ENCODE measurements around the gene ST6GALNAC3.

The ST6GALNAC3 gene

DNA sequence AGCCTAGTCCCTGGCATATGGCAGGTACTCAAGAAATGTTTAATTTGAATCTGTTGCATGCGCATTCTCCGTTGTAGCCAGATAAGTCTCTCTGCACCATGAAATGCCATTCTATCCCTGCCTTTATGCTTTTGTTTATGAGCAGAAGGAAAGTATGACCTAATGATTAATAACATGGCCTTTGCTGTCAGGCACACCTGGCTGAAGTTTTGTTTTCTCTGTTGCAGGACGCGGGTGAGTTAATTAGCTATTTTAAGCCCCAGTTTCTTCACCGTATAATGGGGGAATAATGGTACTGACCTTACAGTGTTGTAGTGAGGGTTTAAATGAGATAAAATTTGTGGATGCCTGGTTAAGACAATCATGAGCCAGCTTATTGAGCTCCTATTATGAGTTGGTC lies 87.7 kb downstream of the ST6GALNAC3 start:
- TF ChIP-seq, protein P1, sequence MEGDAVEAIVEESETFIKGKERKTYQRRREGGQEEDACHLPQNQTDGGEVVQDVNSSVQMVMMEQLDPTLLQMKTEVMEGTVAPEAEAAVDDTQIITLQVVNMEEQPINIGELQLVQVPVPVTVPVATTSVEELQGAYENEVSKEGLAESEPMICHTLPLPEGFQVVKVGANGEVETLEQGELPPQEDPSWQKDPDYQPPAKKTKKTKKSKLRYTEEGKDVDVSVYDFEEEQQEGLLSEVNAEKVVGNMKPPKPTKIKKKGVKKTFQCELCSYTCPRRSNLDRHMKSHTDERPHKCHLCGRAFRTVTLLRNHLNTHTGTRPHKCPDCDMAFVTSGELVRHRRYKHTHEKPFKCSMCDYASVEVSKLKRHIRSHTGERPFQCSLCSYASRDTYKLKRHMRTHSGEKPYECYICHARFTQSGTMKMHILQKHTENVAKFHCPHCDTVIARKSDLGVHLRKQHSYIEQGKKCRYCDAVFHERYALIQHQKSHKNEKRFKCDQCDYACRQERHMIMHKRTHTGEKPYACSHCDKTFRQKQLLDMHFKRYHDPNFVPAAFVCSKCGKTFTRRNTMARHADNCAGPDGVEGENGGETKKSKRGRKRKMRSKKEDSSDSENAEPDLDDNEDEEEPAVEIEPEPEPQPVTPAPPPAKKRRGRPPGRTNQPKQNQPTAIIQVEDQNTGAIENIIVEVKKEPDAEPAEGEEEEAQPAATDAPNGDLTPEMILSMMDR (IDR thresholded peaks at IDR 0.05), result no peak
- Histone ChIP-seq H3K27me3 (no peaks in the 10 kb centered on the region), H3K36me3 (no peaks in the 10 kb centered on the region), H3K4me3 (no peak overlapping the region), H3K27ac (no peak overlapping the region), H3K9me3 (no peaks in the 10 kb centered on the region), H3K4me1 (no peaks in the 10 kb centered on the region)
- no peak for DNase-seq
- intact Hi-C loops (cut with DNase I; ENCODE audit: low total_unique reads), result no loop called here

DNA sequence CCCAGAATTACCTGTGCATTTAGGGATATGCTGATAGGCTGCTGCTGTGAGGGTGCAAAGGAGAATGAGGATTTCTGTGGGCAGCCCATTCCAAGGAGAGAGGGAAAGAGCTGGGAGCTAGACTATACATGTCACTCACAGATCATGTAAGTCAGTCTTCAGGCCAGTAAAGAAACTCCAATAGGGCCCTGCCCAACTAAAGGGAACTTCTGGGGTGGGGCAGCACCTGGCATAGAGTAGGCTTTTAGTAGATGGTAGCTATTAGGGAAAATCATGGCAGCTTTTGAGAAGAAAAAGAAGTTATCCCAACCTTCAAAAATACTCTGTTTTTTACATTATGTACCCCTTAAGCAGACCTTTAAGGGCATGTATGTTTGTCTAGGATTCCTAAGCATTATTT lies 89.6 kb downstream of the ST6GALNAC3 start:
- Histone ChIP-seq H3K4me3 (no peak overlapping the region), H3K9me3 (peaks cover 0 to 8% (median 0%) of the 10 kb centered on the region in 3 donors), H3K4me1 (no peaks in the 10 kb centered on the region), H3K27me3 (no peaks in the 10 kb centered on the region), H3K27ac (no peak overlapping the region), H3K36me3 (no peaks in the 10 kb centered on the region)
- DNase-seq, result no peak
- TF ChIP-seq, protein P1 (IDR thresholded peaks at IDR 0.05), result no peak
- intact Hi-C loops (cut with DNase I; ENCODE audit: low total_unique reads), result no loop called here

DNA sequence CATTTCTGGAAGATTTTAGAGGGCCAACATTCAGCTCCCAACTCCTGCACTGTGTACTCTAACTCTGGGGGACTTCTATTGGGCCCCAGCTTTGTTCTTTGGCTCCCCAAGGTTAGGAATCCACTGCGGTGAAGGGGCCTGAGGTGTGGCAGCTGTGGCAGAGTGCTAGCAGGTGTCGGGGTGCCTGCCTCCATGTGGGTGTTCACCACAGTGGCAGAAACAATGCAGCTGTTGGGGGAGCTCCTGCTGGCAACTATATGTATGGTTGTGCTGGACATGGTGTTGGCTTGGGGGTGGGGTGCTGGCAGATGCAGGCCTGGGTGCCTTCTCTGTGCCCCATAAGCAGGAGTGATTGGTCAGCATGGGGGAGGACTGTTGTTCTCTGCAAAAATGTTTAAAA lies 95.5 kb downstream of the ST6GALNAC3 start:
- Histone ChIP-seq H3K27me3 (no peaks in the 10 kb centered on the region), H3K36me3 (no peaks in the 10 kb centered on the region), H3K4me1 (no peaks in the 10 kb centered on the region), H3K4me3 (no peak overlapping the region), H3K9me3 (peaks cover 0 to 13% (median 0%) of the 10 kb centered on the region in 3 donors), H3K27ac (no peak overlapping the region)
- TF ChIP-seq, protein P1 (IDR thresholded peaks at IDR 0.05), result no peak
- intact Hi-C loops (cut with DNase I; ENCODE audit: low total_unique reads), result no loop called here
- DNase-seq, result no peak

DNA sequence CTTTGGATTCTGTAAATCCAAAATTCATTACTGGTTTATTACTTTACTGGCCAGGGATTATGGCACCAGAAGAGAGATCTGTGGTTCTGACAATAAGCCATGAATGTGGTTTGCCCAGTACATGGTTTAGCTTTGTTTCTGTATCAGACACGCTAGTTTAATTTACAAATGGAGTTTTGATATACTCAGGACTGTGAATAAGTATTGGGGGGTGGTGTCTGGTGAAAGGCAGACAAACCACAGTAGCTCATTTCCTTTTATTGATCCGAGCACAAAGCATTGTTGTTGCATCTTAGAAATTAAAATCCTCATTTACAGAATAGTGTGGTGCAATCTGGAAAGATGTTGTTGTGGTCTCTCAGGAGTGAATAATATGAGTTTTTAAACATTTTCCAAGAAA lies 96.0 kb downstream of the ST6GALNAC3 start:
- Histone ChIP-seq H3K9me3 (peaks cover 0 to 13% (median 0%) of the 10 kb centered on the region in 3 donors), H3K4me1 (no peaks in the 10 kb centered on the region), H3K4me3 (no peak overlapping the region), H3K36me3 (no peaks in the 10 kb centered on the region), H3K27me3 (no peaks in the 10 kb centered on the region), H3K27ac (no peak overlapping the region)
- intact Hi-C loops (cut with DNase I; ENCODE audit: low total_unique reads), result no loop called here
- DNase-seq, result no peak
- TF ChIP-seq, protein P1 (IDR thresholded peaks at IDR 0.05), result no peak

DNA sequence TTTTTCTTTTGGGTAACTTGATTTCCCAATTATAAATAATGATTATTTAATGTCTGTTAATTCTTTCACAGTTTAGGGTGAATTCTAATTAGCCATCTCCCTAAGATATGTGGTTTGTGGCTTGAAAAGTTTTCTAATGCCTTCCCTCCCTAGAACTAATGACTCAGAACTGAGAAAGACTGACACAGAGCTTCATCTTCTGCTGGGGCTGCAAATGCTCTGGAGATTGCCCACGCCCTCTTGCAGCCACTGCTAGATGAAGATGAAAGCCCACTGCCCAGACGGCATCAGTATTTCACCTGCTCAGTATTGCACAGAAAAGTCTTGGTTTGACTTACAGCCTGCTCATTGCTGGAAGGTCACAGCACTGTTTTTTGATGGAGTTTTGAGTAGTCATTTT lies 101.5 kb downstream of the ST6GALNAC3 start:
- no peak for DNase-seq
- H3K4me3 ChIP-seq, result no peak overlapping the region
- H3K27me3 ChIP-seq, result no peaks in the 10 kb centered on the region
- intact Hi-C loops (cut with DNase I; ENCODE audit: low total_unique reads), result no loop called here
- no peaks in the 10 kb centered on the region for H3K4me1 ChIP-seq
- no peaks in the 10 kb centered on the region for H3K36me3 ChIP-seq
- H3K27ac ChIP-seq, result no peak overlapping the region
- H3K9me3 ChIP-seq, result no peaks in the 10 kb centered on the region
- TF ChIP-seq, protein P1 (IDR thresholded peaks at IDR 0.05), result no peak

DNA sequence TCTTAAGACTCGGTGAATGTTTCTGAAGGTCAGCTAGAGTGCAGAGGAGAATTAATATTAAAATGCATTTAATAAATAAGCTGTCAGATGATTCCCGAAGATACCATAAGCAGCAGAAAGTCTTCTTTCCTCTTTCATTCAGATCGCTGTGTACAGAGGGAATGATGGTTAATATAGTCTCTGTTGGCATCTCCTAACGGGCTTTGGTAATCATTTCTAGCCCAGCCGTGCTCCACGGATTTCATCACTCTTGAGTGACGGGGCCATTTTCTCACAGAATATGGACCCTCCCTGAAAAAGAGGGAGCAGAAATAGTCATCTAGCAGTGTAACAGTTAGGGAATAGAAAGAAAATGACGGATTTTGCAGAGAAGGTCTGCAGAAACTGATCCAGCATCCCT lies 103.1 kb downstream of the ST6GALNAC3 start:
- TF ChIP-seq, protein P1 (IDR thresholded peaks at IDR 0.05), result no peak
- Histone ChIP-seq H3K4me3 (no peak overlapping the region), H3K36me3 (no peaks in the 10 kb centered on the region), H3K27me3 (no peaks in the 10 kb centered on the region), H3K4me1 (no peaks in the 10 kb centered on the region), H3K27ac (no peak overlapping the region), H3K9me3 (no peaks in the 10 kb centered on the region)
- intact Hi-C loops (cut with DNase I; ENCODE audit: low total_unique reads), result no loop called here
- no peak for DNase-seq

Measured in tibial artery (tissue), 4 donors.